NCI-H2196 treated with DMSO at 0.1 percent for 48 hours (cell line): ENCODE data around the gene ASTL.
"Not testable (repeated sequence)": the region's sequence is repeated elsewhere in the genome, so short reads cannot be mapped to it uniquely, and the experiment has no call there.

Source experiments
- DNase-seq: peaks from one replicate; lab custom pipeline; 2025; ENCODE audit not compliant: unreplicated experiment; lab: John Stamatoyannopoulos, UW

Gene ASTL

DNA sequence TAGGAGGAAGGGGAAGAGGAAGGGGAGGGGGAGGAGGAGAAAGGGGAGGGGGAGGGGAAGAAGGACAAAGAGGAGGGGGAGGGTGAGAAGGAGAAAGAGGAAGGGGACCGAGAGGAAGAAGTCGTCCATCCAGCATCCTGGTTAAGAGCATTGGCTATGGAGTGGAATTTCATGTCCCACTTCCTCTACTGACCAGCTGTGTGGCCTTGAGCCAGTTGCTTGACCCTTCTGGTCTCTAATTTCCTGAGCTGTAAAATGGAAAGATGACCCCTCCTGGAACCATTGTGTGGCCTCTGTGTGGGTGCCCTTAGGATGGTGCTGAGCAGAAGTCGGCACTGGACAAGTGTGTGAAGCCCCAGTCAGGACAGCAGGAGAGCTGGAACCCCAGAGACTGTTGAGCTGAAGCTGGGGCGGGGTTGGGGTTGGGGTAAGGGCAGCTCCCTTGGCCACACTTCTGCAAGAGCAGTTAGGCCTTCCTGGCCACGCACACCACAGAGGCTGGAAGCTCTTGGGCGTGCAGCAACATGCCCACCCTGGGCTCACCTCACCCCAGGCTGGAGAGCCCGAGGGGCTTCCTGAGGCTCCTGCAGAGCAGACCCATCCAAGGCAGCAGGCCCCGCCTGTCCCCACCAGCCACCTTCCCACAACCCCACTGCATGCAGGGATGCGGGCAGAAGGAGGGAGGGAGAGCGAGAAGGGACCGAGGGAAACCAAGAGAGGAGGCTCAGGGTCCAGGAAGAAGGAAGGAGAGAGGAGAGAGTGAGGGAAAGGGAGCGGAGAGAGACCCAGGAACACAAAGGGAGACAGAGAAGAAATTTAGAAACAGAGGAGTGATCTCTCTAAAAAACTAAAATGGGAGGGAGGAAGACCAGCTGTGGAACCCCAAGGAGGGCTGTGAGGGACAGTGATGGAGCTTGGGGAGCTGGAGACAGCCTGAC, 38.2 kb downstream of the ASTL start:
- no peak for DNase-seq

DNA sequence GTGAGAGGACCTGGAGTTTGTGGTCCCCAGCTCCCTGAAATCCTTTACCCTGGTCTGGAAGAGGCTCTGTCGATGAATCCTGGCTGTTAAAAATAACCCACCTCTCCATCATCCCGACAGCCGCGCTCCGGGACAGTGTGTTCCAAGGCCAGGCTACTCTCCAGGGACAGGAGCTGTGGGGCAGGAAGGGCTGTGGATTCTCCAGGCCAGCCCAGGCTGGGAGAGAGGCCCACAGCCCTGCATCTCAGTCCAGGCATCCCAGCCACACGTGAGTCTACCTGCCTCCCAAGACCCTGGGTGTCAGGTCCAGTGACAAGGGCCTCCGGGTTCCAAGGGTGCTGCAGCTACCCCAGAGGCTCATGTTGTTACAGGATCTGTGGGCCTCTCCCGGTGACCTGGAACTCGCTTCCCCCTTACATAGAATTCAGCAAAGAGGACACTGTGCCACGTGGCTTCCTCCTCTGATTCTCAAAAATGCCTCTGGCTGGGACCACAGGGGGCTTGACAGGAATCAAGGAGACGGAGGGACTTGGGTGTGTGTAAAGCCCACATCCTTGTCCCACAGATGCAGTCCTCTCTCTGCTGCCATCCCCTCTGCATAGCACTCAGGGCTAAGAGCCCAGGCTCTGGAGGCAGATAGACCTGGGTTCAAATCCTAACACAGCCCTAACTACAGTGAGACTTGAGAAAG, 39.3 kb downstream of the ASTL start:
- DNase-seq: no peak

DNA sequence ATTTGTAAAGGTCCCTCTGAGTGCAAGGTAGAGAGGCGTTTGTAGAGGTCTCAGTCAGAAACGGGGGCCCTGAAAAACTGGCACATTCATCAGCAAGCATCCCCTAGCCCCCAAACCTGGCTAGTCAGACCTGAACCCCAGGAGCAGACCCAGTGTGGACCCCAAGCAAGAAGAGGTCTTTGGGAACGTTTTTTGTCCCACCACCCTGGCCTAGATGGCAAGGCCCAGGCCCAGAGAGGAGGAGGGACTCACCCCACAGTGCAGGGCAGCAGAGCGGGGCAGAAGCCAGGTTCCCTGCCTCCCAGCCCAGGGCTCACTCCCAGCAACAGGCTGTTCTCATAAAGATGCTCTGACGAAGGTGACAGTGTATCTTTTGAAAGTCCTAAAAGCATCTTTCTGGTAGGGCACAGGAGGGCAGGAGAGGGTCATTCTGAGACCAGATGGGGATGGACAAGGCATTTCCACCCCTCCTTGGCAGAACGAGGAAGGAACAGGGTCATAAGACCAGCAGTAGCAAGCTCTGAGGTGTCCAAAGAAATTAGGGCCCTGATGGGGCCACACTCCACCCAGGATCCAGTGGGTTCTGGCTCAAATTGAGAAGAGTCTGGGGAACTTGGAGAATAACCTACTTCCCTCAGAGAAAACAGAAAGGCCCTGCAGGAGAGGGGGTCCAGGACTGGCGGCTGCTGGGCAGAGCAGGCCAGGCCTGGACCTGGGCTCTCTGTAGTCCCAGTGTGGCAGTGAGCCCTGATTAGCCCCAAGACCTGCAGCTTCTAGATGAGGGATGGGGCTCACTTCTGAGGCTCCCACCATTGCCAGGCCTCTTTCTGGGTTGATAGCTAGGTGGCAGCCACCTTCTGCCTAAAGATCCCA, 40.1 kb downstream of the ASTL start:
- DNase-seq: no peak

DNA sequence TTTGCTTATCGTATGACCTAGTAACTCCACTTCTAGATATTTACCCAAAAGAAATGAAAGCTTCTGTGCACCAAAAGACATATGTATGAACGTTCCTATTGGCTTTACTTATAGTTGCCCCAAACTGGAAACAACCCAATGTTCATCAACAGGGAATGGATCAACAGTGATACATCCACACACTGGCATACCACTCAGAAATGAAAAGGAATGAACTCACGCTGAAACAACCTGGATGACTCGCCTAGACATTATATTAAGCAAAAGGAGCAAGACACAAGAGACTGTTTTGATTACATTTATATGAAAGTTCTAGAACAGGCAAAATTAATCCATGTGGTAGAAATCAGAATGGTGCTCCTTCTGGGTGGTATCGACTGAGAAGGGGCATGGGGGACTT, 40.9 kb downstream of the ASTL start:
- DNase-seq: no peak

DNA sequence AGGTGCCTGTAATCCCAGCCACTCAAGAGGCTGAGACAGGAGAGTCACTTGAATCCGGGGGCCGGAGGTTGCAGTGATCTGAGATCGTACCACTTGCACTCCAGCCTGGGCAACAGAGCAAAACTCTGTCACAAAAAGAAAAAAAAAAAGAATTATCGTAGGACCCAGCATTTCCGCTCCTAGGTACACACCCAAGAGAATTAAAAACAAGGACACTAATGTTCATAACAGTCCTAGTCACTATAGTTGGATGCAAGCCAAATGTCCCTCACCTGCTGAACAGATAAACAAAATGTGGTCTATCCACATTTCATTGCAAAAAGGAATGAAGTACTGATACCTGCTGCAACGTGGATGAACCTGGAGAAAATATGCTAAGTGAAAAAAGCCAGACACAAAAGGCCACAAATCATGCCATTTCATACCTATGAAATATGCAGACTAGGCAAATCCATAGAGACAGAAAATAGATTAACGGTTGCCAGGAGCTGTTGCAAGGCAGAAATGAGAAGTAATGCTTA, 43.1 kb downstream of the ASTL start:
- no peak for DNase-seq

DNA sequence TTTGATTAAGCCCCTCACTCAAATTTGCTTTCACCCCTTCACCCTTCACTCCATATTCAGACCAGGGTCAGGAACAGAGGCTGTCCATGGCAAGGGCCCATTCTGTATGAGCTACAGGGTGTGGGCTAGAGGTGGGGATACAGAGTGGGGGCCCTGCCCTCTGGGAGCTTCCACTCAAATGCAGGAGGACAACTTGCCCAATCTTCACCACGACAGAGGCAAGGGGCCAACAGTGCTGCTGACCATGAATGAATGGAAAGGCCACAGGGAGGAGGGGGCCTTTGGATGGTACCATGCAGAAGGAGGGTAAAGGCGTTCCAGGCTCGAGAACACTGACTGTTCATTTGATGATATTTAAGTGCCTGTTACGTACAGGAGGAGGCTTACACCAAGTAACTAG, 44.8 kb downstream of the ASTL start:
- DNase-seq: no peak

DNA sequence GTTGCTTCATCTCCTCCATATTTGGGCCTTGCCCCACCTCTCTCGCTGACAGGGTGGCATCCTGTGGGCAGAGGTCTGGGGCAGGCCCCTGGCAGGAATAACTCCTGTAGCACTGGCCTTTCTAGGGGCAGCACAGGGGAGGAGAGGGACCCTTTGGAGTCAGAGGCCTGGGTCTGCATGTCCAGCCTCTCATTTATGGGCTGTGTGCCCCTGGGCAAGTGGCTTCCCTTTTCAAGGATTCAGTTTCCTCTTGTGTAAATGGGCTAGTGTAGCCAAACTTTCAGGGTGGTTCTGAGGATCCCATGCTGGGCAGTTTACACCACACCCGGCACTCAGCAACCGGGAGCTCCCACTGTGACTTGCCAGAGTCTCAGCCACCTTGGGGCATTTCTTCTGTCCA, 45.4 kb downstream of the ASTL start:
- no peak for DNase-seq

DNA sequence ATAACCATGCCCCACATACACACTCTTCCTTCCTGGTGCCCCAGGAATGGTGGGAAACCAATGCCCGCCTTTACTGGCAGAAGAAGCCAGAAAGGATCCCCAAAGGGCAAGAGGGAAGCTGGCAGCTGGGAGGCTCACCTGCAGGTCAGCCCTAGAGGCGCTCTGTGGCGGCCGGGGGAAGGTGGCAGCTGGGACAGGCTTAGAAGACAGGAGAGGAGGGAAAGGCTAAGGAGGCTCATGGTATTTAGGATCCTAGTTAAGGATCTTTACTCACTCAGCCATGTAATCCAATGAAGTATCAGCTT, 45.8 kb downstream of the ASTL start:
- DNase-seq: no peak

DNA sequence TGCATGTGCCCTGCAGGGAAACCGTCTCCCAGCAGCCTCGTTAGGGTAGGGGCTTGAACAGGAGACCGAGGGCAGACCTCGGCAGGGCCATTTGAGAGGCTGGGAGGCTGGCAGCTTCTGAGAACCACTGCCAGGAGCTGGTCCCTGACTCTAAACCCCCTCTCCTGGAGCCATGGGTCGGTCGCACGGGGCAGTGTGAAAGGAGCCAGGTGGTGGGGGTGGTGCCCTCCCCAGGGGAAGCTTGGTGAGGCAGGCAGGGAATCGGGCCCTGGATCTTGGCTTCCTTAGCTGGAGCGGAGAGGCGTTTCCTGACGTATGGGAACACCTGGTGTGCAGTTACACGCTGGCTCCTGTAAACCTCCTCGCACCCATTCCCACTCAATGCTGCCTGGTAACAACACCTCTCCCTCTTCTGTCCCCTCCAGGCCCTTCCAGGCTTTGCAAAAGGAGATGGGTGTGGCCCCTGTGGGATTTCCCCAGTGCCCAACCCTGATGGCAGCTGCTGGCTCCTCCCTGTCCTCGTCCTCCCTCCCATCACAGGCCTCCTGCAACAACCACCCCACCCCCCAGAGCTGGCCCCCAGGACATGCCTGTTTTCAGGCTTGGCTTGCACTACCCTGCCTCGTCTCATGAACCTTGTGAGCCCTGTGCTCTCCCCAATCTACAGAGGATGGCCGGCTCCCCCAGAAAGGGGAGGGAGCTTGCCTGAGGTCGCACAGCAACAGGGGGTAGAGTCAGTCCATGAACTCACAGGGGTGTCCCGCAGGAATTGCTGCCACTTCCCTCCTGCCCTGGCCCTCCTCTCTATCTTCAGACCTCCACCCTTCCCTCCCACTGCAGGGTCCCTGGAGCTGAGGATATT, 46.4 kb downstream of the ASTL start:
- no peak for DNase-seq

DNA sequence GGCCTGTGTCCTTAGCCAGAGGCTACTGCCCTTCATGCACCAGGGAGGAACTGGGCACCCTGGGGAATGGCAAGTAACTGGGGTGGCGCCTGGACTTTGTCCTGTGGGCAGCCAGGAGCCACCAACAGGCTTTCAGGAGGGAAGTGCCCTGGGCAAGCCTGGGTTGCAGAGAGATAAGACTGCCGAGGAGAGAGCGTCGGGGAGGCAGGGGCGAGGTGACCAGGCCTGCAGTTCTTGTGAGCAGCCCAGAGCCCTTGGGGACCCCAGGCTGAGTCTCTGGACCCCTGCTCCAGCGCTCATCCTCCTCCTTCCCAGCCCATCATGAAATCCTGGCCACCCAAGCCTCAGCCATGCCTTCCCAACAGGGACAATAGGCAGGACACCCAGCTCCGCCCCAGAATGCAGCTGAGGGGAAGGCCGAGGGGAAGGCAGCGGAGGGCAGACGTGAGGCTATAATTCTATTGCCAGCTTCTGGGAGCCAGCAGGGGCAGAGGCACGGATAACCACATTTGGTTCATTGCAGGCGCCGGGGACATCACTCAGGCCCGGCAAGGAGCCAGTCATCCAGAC, 47.1 kb downstream of the ASTL start:
- no peak for DNase-seq

DNA sequence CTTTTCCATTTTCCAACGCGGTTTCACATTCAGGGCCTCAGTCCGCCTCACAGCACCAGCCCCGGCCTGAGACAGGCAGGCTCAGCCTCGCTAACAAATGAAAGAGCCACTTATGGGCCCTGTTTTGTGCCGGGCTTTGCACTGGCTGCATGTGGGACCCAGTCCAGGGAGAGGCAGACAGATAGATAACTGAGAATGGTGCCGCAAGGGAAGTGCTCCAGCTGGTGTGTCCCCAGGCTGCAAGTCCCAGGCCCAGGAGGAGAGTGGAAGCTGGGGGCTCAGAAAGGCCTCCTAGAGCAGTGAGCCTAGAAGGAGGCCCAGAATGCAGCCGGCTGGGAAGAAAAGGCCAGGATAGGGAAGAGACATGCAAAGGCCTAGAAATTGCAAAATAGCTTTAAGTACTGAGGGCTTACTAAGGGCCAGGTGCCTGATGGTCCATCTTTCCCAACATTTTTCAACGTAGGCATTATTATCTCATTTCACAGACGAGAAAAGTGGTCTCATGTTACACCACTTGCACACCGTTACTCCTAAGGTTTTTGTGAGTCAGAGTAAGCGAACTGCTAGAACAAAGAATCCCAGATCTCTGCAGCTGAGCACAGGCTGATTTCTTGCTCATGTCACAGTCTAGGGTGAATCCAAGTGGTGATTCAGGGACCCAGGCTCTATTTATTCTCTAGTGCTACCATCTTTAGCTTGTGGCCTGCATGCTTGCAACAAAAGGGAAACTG, 47.9 kb downstream of the ASTL start:
- no peak for DNase-seq

DNA sequence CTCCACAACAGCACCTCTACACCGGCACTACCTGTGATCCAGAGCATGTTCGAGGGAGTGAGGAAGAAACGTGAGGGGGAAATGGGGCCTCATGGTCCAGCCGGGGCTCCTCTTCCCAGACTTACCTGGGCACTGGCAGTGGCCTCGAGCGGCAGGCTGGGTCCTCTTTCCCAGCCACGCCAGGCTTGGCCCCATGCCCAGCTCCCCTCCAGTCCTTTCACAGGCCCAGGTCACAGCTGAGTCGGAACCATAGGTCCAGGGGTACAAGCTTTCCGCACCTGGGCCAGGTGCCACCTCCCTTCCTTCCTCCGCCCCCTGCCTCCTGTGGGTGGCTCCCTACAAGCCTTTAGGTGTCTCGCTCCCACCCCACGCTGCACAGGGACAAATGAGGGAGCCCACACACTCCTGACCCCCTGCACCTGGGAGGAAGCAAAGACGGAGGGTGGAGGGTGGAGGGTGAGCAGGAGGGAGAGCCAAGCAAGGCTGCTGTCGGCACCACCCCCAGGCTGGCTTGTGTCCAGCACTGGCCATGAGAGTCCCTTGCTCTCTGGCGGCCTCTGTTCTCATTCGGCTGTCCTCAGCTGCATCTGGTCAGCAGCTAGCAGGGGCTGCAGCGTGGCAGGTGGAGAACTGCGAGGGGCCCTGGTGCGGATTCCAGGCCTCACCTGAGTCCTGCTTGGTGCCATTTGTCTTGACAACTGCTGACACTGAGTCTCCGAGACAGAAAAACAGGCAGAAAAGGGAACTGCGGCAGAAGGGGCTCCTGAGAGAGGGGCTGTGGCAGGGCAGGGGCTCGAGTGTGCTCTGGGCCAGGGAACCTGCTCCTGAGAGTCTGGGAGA, 48.7 kb downstream of the ASTL start:
- DNase-seq: no peak

DNA sequence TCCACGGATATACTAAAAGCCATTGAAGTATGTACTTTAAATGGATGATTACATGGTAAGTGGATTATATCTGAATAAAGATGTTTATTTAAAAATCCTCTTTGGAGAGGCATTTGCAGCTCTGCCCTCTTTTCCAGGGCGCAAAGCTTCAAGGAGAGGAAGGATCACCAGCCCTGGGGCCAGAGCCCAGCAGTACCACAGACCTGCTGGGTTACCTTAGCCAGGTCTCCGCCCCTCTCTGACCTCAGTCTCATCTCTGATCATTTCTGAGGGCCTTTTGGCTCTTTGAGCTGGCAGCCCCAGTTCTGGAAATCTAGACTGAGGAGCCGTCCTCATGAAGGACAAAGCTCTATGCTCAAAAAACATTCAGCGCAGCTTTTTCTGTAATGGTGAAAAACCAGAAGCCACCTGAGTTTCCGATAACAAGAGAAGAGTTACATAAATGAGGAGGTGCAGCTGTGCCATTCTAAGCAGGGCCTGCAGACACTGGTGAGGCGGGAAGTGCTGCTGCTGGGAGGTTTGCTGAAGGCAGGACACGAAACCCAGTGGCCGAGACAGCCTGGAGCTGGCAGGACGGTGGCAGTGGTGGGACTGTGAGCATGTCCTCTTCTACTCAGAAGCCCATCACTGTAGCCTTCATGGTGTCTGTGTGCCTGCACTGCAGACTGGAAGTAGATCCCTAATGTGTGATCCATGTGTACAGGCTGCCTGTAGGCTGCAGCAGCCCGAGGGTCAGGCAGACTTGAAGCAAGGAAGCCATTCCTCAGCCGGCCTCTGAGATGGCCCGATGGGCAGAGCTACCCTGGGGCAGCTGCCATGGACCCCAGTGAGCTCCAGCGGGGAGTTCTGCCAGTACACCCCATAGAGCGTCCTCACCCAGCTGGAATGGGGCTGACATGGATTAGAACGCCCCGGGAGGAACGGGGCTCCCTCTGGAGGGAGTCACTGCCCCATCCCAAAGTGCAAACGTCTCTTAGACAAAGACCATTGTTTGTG, 49.7 kb downstream of the ASTL start:
- DNase-seq: no peak

DNA sequence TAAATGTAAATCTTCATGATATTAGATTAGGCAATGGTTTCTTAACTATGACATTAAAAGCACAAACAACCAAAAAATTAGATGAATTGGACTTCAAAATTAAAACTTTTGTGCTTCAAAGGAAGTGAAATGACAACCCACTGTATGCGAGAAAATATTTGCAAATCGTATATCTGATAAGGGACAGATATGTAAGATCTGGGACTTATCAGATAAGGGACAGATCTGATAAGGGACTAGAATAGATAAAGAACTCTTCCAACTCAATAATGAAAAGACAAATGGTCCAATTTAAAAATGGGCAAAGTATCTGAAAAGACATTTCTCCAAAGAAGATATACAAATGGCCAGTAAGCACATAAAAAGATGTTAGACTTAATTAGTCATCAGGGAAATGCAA, 51.2 kb downstream of the ASTL start:
- DNase-seq: no peak

DNA sequence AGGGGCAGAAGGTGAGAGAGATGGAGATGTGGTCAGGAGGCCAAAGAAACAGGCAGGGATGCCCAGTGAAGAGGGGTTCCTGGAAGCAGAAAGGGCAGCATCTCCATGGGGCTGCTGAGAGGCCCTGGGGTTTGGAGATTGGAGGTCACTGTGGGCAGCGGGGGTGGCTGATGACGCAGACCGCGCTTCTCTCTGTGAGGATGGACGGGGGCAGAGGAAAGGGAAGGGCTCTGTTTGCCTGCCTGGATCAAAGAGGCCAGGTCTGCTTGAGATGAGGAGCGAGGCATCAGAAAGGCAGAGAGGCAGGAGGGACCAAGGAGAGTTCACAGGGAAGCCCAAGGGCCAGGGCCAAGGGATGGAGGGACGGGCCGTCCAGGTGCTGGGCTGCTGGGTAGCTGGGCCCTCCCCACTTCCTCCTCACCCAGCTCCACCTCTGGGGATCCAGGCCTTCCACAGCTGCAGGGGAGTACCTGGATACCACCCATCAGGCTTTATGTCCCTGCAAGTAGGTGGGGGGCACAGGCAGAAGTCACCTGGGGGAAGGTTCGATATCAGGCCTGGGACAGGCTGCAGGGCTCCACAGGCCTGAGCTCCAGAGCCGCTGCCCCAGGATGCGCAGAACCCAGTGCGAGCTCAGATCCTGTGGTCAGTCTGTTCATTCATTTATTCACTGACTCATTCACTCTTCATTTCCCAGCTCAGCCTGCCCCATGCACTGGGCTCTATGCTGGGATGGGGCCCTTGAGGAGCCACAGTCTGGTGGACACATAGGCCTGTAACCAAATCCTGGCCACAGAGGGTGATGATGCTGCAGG, 52.6 kb downstream of the ASTL start:
- no peak for DNase-seq

DNA sequence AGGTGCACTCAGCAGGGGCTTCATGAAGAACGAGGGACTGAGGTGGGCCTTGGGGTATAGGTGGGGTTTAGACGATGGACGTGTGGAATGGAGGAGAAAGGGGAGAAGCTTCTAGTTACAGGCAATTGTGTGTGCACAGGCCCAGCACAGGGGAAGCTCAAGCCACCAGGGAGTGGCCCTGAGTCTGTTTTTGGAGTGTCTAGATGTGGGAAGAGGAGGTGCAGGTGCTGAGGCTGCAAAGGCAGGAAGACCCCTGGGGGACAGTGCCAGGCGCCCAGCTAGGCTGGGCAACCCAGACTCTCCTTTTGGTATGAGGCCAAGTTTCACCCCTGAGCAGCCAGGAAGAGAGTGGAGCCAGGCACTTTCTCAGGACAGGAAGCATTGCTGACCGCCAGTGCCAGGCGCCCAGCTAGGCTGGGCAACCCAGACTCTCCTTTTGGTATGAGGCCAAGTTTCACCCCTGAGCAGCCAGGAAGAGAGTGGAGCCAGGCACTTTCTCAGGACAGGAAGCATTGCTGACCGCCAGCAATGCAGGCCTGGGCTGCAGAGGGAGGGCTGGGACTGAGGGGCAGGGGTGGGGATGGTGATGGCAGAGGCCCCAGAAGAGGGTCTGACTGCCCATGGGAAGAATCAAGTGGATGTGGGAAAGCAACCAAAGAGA, 53.3 kb downstream of the ASTL start:
- DNase-seq: not testable (repeated sequence)
